ENCODE results near the gene FAAP20.
A peak's percentile ranks its signal among the peaks of the same experiment; 100 is the strongest.

The FAAP20 gene

GRCh38 chr1:2192031-2192995 is 2.3 kb downstream of the FAAP20 start:
- no peak for DNase-seq

GRCh38 chr1:2190491-2190976 is 4.0 kb downstream of the FAAP20 start:
- no peak for DNase-seq

- DNase-seq = peak; percentile 88
Observed at GRCh38 chr1:2189459-2190425, 4.8 kb downstream of the FAAP20 start.

GRCh38 chr1:2188336-2188735 is 6.2 kb downstream of the FAAP20 start:
- DNase-seq = no peak

- no peak for DNase-seq
Observed at GRCh38 chr1:2187619-2188018, 7.0 kb downstream of the FAAP20 start.

- DNase-seq = no peak
Observed at GRCh38 chr1:2186901-2187300, 7.7 kb downstream of the FAAP20 start.

GRCh38 chr1:2185880-2186855 is 8.4 kb downstream of the FAAP20 start:
- no peak for DNase-seq

GRCh38 chr1:2184934-2185333 is 9.6 kb downstream of the FAAP20 start:
- no peak for DNase-seq

GRCh38 chr1:2184531-2184930 is 10.0 kb downstream of the FAAP20 start:
- DNase-seq = no peak

GRCh38 chr1:2183937-2184334 is 10.6 kb downstream of the FAAP20 start:
- DNase-seq = no peak

GRCh38 chr1:2182376-2182775 is 12.2 kb downstream of the FAAP20 start:
- no peak for DNase-seq

GRCh38 chr1:2181752-2182151 is 12.8 kb downstream of the FAAP20 start:
- no peak for DNase-seq

GRCh38 chr1:2181271-2181670 is 13.3 kb downstream of the FAAP20 start:
- no peak for DNase-seq

GRCh38 chr1:2180297-2181245 is 14.0 kb downstream of the FAAP20 start:
- DNase-seq = no peak

GRCh38 chr1:2179283-2180013 is 15.1 kb downstream of the FAAP20 start:
- DNase-seq = no peak

- no peak for DNase-seq
Observed at GRCh38 chr1:2178875-2179274, 15.7 kb downstream of the FAAP20 start.

GRCh38 chr1:2177946-2178538 is 16.5 kb downstream of the FAAP20 start:
- no peak for DNase-seq

- DNase-seq = no peak
Observed at GRCh38 chr1:2177541-2177940, 17.0 kb downstream of the FAAP20 start.

GRCh38 chr1:2176615-2177014 is 18.0 kb downstream of the FAAP20 start:
- DNase-seq = no peak

Data from DMS 273 treated with DMSO at 0.1 percent for 48 hours (cell line).